T47D (cell line): ENCODE data around the gene ELMO2.

Source experiments
- DNase-seq, 2 experiments: peaks; one replicate each; pipeline versions ENCODE4 v3.0.0 to v3.0.0-alpha.2; 2011 to 2012; ENCODE audit warnings: low read depth in 1 of 2, low spot score in 1 of 2
- JUND ChIP-seq: IDR thresholded peaks from 2 replicates; pipeline ENCODE4 v1.6.1; 2012; ENCODE audit warnings: low read depth
- in situ Hi-C: cut with HindIII; loops from 2 replicates; pipeline ENCODE4 v1.10.0; 2016; ENCODE audit warnings: low sequenced_read_pairs, low pct_unique_long_range_greater_than_20kb

The ELMO2 gene

DNA sequence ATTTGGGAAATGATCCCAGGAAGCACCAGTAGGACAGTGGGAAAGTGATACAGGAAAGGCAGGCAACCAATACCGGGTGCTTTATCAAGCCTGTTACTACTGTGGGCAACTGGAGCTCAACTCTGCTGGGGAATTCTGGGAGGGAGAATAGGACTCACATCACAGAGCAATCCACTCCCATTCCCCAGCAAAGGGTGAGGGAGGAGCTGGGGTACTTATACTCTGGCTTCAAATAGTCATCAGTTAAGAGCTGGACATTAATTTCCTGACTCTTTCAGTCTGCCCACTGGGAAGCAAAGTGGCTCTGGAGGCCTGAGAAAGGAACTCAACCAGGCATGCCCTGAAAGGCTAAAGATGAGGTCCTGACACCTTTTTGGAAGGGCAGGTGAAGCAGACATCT is 80.6 kb downstream of the ELMO2 start:
- no peak for DNase-seq
- TF ChIP-seq JUND, result no peak
- in situ Hi-C loops, result no loop called here

DNA sequence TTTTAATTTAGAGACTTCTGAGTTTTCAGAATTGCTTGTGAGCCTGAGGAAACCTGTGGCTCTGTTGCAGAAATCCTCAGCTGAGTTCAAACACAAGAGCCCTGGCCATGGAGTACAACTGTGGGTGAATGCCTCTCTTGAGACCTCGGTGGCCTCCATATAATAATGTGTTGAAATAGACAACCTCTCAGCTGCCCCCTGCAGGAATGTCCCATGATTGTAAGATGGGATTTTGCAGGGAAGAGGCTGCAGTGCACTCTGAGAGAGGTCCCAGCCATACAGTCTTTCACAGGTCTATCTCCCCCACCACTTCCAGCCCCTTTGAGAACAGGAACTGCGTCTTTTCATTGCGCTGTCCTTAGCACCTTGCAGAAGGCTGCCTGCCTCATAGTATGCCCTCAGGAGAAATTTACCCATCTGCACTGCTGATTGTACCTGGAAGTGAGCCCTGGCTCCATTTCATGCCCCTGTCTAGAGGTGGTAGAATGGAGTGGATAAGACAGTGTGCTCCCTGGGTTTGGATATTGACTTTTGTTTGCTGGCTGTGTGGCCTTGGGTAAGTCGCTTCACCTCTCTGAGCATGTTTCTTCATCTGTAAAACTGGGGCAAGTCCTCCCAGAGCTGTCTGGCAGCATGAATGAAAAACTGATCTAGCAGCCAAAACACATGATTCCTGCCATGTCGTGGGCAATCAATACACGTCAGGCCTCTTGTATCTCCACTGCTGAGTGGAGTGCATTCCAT is 81.3 kb downstream of the ELMO2 start:
- in situ Hi-C loops, result no loop called here
- DNase-seq, result peak in 1 of 2 experiments; percentile 62
- no peak for TF ChIP-seq JUND

- DNase-seq, result no peak
- in situ Hi-C loops, result no loop called here
- TF ChIP-seq JUND, result no peak
These were observed 82.0 kb downstream of the ELMO2 start for GRCh38 chr20:46324379-46324778.

GRCh38 chr20:46323557-46323956 is 82.9 kb downstream of the ELMO2 start:
- in situ Hi-C loops, result no loop called here
- DNase-seq, result no peak
- TF ChIP-seq JUND, result no peak

DNA sequence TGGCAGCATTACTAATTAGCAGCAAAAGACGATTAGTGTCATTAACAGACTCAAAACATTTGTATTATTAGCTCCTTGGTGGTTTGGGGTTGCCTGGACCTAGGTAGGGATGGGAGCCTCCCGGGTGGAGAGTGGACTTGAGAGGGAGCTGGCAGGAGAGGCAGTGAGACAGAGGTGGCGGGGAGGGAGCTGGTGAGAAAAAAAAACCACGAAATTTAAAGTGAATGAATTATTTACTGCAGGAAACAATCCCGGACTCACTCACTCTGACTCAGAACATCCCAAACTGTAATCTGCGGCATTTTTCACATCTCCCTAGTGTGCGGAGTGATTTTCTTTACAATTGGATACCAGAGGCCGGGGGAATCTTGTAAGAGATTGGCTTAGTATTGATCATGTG is 83.8 kb downstream of the ELMO2 start:
- in situ Hi-C loops, result no loop called here
- no peak for TF ChIP-seq JUND
- no peak for DNase-seq

DNA sequence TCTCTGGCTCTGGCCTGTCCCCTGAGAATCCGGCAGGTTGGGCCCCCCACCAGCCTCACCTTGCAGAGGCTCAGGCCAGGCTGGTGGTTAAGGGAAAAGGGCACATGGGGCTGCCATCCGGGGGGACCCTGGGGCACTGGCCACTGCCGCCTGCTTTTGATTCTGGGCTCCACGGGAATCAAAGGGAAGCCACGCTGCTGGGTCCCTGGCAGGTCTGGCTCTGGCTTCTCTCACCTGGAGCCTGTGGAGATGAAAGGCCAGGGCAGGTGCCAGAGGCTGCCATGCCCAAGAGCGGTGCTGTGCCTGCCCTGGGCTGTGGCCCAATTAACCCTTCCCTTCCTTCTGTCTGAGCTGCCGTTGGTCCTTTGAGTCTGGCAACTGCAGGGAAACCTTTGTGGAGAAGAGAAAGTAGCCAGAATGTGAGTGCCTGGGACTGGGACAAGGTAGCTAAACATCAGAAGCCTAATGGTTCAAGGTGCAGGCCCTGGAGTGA is 88.7 kb downstream of the ELMO2 start:
- no peak for TF ChIP-seq JUND
- in situ Hi-C loops, result no loop called here
- DNase-seq, result no peak

GRCh38 chr20:46316984-46317684 is 89.3 kb downstream of the ELMO2 start:
- in situ Hi-C loops, result no loop called here
- no peak for TF ChIP-seq JUND

More at GRCh38 chr20:46316984-46317684, 89.3 kb downstream of the ELMO2 start:
- DNase-seq, result no peak
